ENCODE data around the gene FOS. TPM values are rescaled to one million over a fixed set of nuclear protein-coding genes. Genes with fewer than 3 reads are reported as not detected.

The FOS gene
- total and polyA plus RNA-seq, 2 of the 13 experiments (the other 11 are each of a cell fraction or from before 2014, with no cell fraction given): 15.9 to 24.2 TPM

DNA sequence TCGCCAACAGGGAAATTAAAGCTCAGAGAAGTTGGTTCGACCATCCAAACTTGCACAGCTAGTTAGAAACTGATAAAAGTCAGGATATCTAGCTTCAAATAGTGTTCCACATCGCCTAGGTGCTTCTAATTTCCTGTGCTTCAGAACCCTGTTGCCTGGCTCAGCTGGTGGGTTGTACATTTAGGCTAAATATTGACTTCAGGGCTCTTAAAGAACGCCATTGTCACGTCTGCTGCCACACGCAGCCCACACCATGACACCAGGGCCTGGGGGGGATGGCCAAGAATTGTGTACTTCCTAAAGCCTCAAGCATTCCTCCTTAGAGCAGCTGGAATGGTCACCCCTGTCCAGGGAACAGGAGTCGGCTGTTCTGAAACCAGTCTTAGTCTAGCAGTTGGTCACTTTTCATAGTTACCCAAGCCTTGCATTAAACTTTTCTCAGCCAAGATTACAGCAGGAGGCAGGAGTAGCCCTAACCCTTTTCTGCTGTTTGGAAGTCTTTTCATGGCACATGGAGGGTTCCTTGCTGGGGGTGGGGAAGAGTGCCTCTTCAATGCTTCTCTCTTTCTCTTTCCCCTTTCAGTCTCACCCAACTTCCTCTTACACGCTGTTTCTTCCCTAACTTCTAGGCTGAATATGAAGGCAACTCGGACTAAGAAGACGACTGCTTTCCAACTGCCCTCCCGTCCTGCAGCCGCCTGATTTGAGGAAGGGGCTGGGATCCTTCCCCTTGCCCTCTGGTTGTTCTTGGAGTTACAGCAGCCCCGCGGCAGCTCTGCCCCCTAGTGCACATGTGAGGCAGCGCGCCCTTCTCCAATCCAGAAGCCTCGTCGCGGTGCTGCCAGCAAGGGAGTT is 17.1 kb downstream of the FOS start (continued):
- TF ChIP-seq, protein P1, sequence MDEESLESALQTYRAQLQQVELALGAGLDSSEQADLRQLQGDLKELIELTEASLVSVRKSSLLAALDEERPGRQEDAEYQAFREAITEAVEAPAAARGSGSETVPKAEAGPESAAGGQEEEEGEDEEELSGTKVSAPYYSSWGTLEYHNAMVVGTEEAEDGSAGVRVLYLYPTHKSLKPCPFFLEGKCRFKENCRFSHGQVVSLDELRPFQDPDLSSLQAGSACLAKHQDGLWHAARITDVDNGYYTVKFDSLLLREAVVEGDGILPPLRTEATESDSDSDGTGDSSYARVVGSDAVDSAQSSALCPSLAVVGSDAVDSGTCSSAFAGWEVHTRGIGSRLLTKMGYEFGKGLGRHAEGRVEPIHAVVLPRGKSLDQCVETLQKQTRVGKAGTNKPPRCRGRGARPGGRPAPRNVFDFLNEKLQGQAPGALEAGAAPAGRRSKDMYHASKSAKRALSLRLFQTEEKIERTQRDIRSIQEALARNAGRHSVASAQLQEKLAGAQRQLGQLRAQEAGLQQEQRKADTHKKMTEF (CRISPR knock-in tag; IDR thresholded peaks at IDR 0.05): peak; percentile 52; the same call in 1 of the 2 replicates
- TF ChIP-seq, protein P2, sequence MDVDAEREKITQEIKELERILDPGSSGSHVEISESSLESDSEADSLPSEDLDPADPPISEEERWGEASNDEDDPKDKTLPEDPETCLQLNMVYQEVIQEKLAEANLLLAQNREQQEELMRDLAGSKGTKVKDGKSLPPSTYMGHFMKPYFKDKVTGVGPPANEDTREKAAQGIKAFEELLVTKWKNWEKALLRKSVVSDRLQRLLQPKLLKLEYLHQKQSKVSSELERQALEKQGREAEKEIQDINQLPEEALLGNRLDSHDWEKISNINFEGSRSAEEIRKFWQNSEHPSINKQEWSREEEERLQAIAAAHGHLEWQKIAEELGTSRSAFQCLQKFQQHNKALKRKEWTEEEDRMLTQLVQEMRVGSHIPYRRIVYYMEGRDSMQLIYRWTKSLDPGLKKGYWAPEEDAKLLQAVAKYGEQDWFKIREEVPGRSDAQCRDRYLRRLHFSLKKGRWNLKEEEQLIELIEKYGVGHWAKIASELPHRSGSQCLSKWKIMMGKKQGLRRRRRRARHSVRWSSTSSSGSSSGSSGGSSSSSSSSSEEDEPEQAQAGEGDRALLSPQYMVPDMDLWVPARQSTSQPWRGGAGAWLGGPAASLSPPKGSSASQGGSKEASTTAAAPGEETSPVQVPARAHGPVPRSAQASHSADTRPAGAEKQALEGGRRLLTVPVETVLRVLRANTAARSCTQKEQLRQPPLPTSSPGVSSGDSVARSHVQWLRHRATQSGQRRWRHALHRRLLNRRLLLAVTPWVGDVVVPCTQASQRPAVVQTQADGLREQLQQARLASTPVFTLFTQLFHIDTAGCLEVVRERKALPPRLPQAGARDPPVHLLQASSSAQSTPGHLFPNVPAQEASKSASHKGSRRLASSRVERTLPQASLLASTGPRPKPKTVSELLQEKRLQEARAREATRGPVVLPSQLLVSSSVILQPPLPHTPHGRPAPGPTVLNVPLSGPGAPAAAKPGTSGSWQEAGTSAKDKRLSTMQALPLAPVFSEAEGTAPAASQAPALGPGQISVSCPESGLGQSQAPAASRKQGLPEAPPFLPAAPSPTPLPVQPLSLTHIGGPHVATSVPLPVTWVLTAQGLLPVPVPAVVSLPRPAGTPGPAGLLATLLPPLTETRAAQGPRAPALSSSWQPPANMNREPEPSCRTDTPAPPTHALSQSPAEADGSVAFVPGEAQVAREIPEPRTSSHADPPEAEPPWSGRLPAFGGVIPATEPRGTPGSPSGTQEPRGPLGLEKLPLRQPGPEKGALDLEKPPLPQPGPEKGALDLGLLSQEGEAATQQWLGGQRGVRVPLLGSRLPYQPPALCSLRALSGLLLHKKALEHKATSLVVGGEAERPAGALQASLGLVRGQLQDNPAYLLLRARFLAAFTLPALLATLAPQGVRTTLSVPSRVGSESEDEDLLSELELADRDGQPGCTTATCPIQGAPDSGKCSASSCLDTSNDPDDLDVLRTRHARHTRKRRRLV (CRISPR knock-in tag; IDR thresholded peaks at IDR 0.05): no peak
- TF ChIP-seq, protein P3, sequence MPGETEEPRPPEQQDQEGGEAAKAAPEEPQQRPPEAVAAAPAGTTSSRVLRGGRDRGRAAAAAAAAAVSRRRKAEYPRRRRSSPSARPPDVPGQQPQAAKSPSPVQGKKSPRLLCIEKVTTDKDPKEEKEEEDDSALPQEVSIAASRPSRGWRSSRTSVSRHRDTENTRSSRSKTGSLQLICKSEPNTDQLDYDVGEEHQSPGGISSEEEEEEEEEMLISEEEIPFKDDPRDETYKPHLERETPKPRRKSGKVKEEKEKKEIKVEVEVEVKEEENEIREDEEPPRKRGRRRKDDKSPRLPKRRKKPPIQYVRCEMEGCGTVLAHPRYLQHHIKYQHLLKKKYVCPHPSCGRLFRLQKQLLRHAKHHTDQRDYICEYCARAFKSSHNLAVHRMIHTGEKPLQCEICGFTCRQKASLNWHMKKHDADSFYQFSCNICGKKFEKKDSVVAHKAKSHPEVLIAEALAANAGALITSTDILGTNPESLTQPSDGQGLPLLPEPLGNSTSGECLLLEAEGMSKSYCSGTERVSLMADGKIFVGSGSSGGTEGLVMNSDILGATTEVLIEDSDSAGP (CRISPR knock-in tag; IDR thresholded peaks at IDR 0.05; ENCODE audit: borderline replicate concordance): peak; percentile 42; the same call in 1 of the 2 replicates
- TF ChIP-seq FOSL2 (CRISPR knock-in tag; IDR thresholded peaks at IDR 0.05) (peak; percentile 28), ZNF264 (CRISPR knock-in tag; IDR thresholded peaks at IDR 0.05) (no peak), SP4 (CRISPR knock-in tag; IDR thresholded peaks at IDR 0.05) (peak; percentile 27; the same call in 1 of the 2 replicates), ZNF556 (CRISPR knock-in tag; IDR thresholded peaks at IDR 0.05; ENCODE audit: borderline replicate concordance) (peak; percentile 78; the same call in 1 of the 2 replicates), SNAI1 (CRISPR knock-in tag; IDR thresholded peaks at IDR 0.05; ENCODE audit: borderline replicate concordance) (no peak), YEATS2 (CRISPR knock-in tag; IDR thresholded peaks at IDR 0.05; ENCODE audit: borderline replicate concordance) (peak; percentile 19; the same call in 1 of the 2 replicates), ZMYM4 (CRISPR knock-in tag; IDR thresholded peaks at IDR 0.05) (no peak), SATB2 (CRISPR knock-in tag; IDR thresholded peaks at IDR 0.05) (no peak), POLR2A (IDR thresholded peaks at IDR 0.05; ENCODE audit: insufficient read depth in 1 of 2, low read depth in 2 of 2, low read length in 2 of 2) (no peak), DPF2 (CRISPR knock-in tag; IDR thresholded peaks at IDR 0.05; ENCODE audit: borderline replicate concordance, low read depth) (no peak)
- TF ChIP-seq, protein P4, sequence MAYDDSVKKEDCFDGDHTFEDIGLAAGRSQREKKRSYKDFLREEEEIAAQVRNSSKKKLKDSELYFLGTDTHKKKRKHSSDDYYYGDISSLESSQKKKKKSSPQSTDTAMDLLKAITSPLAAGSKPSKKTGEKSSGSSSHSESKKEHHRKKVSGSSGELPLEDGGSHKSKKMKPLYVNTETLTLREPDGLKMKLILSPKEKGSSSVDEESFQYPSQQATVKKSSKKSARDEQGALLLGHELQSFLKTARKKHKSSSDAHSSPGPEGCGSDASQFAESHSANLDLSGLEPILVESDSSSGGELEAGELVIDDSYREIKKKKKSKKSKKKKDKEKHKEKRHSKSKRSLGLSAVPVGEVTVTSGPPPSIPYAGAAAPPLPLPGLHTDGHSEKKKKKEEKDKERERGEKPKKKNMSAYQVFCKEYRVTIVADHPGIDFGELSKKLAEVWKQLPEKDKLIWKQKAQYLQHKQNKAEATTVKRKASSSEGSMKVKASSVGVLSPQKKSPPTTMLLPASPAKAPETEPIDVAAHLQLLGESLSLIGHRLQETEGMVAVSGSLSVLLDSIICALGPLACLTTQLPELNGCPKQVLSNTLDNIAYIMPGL (CRISPR knock-in tag; IDR thresholded peaks at IDR 0.05; ENCODE audit: borderline replicate concordance in 1 of 2, low read depth in 1 of 2): peak; percentile 63 to 76; a peak in 3 of 4 replicates
- TF ChIP-seq, protein P5, sequence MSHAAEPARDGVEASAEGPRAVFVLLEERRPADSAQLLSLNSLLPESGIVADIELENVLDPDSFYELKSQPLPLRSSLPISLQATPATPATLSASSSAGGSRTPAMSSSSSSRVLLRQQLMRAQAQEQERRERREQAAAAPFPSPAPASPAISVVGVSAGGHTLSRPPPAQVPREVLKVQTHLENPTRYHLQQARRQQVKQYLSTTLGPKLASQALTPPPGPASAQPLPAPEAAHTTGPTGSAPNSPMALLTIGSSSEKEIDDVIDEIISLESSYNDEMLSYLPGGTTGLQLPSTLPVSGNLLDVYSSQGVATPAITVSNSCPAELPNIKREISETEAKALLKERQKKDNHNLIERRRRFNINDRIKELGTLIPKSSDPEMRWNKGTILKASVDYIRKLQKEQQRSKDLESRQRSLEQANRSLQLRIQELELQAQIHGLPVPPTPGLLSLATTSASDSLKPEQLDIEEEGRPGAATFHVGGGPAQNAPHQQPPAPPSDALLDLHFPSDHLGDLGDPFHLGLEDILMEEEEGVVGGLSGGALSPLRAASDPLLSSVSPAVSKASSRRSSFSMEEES (CRISPR knock-in tag; IDR thresholded peaks at IDR 0.05): no peak
